GM12878 (cell line): ENCODE measurements around the gene HHAT. TPM values are rescaled to one million over a fixed set of nuclear protein-coding genes. Genes with fewer than 3 reads are reported as not detected.
A peak's percentile ranks its signal among the peaks of the same experiment; 100 is the strongest.

Experiments
- CBFB ChIP-seq: IDR thresholded peaks from 2 replicates; pipeline ENCODE4 v1.6.1; 2016; ENCODE audit warnings: antibody characterized with exemption, low read depth
- CEBPB ChIP-seq, 2 experiments: fragments of 150-350 bp in 1 of 2; IDR thresholded peaks; 2 replicates each; pipeline ENCODE4 v1.6.1; 2012 to 2014; ENCODE audit warnings: low read depth in 2 of 2, low read length in 2 of 2, borderline replicate concordance in 1 of 2, inconsistent platforms in 1 of 2
- CHD2 ChIP-seq: IDR thresholded peaks from 2 replicates; pipeline ENCODE4 v1.6.1; 2011; ENCODE audit warnings: low read depth, low read length, improper control_type of control experiment, borderline replicate concordance
- CREB1 ChIP-seq: IDR thresholded peaks from 2 replicates; pipeline ENCODE4 v1.6.1; 2012; ENCODE audit warnings: low read depth, mild to moderate bottlenecking, inconsistent platforms
- FOXK2 ChIP-seq: fragments of 450-650 bp; IDR thresholded peaks from 2 replicates; pipeline ENCODE4 v1.6.1; 2017; ENCODE audit warnings: mild to moderate bottlenecking, moderate library complexity
- FOXM1 ChIP-seq: IDR thresholded peaks from 2 replicates; pipeline ENCODE4 v1.6.1; 2012; ENCODE audit warnings: low read depth, mild to moderate bottlenecking, inconsistent platforms, low read length, moderate library complexity
- MEF2B ChIP-seq: fragments of 450-650 bp; IDR thresholded peaks from 2 replicates; pipeline ENCODE4 v1.6.1; 2018; ENCODE audit warnings: mild to moderate bottlenecking, moderate library complexity; ENCODE audit not compliant: partially characterized antibody, poor library complexity, severe bottlenecking
- MTA3 ChIP-seq: IDR thresholded peaks from 2 replicates; pipeline ENCODE4 v1.6.1; 2012; ENCODE audit warnings: low read length, inconsistent platforms, borderline replicate concordance
- MYB ChIP-seq: fragments of 150-350 bp; IDR thresholded peaks from 2 replicates; pipeline ENCODE4 v1.6.1; 2014; ENCODE audit warnings: mild to moderate bottlenecking, low read depth, low read length, borderline replicate concordance
- NBN ChIP-seq: fragments of 450-650 bp; IDR thresholded peaks from 2 replicates; pipeline ENCODE4 v1.6.1; 2016
- NFIC ChIP-seq: IDR thresholded peaks from 2 replicates; pipeline ENCODE4 v1.6.1; 2012; ENCODE audit warnings: low read depth, mild to moderate bottlenecking, inconsistent platforms, low read length, moderate library complexity
- NR2F1 ChIP-seq: fragments of 450-650 bp; conservative IDR thresholded peaks from 2 replicates; pipeline ENCODE4 v1.6.1; 2017; ENCODE audit warnings: mild to moderate bottlenecking
- POLR2AphosphoS5 ChIP-seq: IDR thresholded peaks from 2 replicates; pipeline ENCODE4 v1.6.1; 2011; ENCODE audit warnings: mild to moderate bottlenecking, low read length, inconsistent platforms
- RBBP5 ChIP-seq: fragments of 200-600 bp; sonication (generic); conservative IDR thresholded peaks from 2 replicates; pipeline ENCODE4 v1.6.1; 2016
- RFX5 ChIP-seq: IDR thresholded peaks from 2 replicates; pipeline ENCODE4 v1.6.1; 2011; ENCODE audit warnings: low read depth, low read length, improper control_type of control experiment
- SMARCA5 ChIP-seq: fragments of 450-650 bp; IDR thresholded peaks from 2 replicates; pipeline ENCODE4 v1.6.1; 2017; ENCODE audit warnings: mild to moderate bottlenecking
- SP1 ChIP-seq: IDR thresholded peaks from one replicate; pipeline ENCODE4 v1.6.1; 2011; ENCODE audit warnings: low read depth, low read length
- SRF ChIP-seq, 2 experiments: IDR thresholded peaks; 2 replicates each; pipeline ENCODE4 v1.6.1; 2011; ENCODE audit warnings: low read depth in 2 of 2, low read length in 2 of 2, mild to moderate bottlenecking in 1 of 2, moderate library complexity in 1 of 2
- TCF3 ChIP-seq: IDR thresholded peaks from 2 replicates; pipeline ENCODE4 v1.6.1; 2012; ENCODE audit warnings: low read depth, mild to moderate bottlenecking, low read length, borderline replicate concordance; ENCODE audit not compliant: insufficient read depth
- WRNIP1 ChIP-seq: IDR thresholded peaks from 2 replicates; pipeline ENCODE4 v1.6.1; 2011; ENCODE audit warnings: low read depth, low read length, improper control_type of control experiment, borderline replicate concordance
- YY1 ChIP-seq: IDR thresholded peaks from 2 replicates; pipeline ENCODE4 v1.6.1; 2011; ENCODE audit warnings: low read depth, mild to moderate bottlenecking, low read length
- ZBED1 ChIP-seq: IDR thresholded peaks from 2 replicates; pipeline ENCODE4 v1.6.1; 2016; ENCODE audit warnings: borderline replicate concordance
- ZNF207 ChIP-seq: fragments of 450-650 bp; IDR thresholded peaks from 2 replicates; pipeline ENCODE4 v1.6.1; 2014; ENCODE audit warnings: antibody characterized with exemption, mild to moderate bottlenecking, borderline replicate concordance
- ZNF24 ChIP-seq: fragments of 450-650 bp; IDR thresholded peaks from 2 replicates; pipeline ENCODE4 v1.6.1; 2017; ENCODE audit warnings: antibody characterized with exemption, mild to moderate bottlenecking
- ZNF384 ChIP-seq: IDR thresholded peaks from 2 replicates; pipeline ENCODE4 v1.6.1; 2012; ENCODE audit warnings: low read depth, mild to moderate bottlenecking, low read length, improper control_type of control experiment, borderline replicate concordance
- ZZZ3 ChIP-seq: IDR thresholded peaks from 2 replicates; pipeline ENCODE4 v1.6.1; 2011; ENCODE audit warnings: low read depth; ENCODE audit not compliant: control insufficient read depth, insufficient read length
- polyA plus RNA-seq, 11 experiments: library from polyadenylated mRNA; depleted of rRNA in 4 of 11; unstranded in 6 of 11; stranded (reverse) in 5 of 11; fragments of >200 nt; fragmentation: Nextera tagmentation in 4 of 11; fragmentation: Illumina TruSeq in 1 of 11; extraction: Ambion mirVana in 4 of 11; extraction: Trizol in 1 of 11; gene quantifications; 1 replicate in 1 of 11; 2 replicates in 10 of 11; pipeline versions ENCODE4 v1.2.1 to v1.2.3, GENCODE V29; 2011 to 2016; ENCODE audit warnings: inconsistent platforms in 2 of 11, missing spikeins in 2 of 11, low read depth in 1 of 11
- total RNA-seq, 4 experiments: library from RNA; depleted of rRNA in 3 of 4; stranded (reverse); fragments of >200 nt in 3 of 4; fragmentation: Illumina TruSeq in 1 of 4; extraction: Trizol in 1 of 4; gene quantifications; 2 replicates each; pipeline versions ENCODE4 v1.2.1 to v1.2.3, GENCODE V29; 2013 to 2021
- TF ChIP-seq, protein P1 (sequence below): IDR thresholded peaks from 2 replicates; pipeline ENCODE4 v1.6.1; 2011; ENCODE audit warnings: borderline replicate concordance, low read depth, mild to moderate bottlenecking, moderate library complexity, low read length; ENCODE audit not compliant: insufficient read depth, poor library complexity, severe bottlenecking
- TF ChIP-seq, protein P2 (sequence below): fragments of 150-350 bp; IDR thresholded peaks from 2 replicates; pipeline ENCODE4 v1.6.1; 2014; ENCODE audit warnings: mild to moderate bottlenecking, low read depth, low read length
- TF ChIP-seq, protein P3 (sequence below): fragments of 450-650 bp; formaldehyde crosslinking; IDR thresholded peaks from 2 replicates; pipeline ENCODE4 v1.4.0; 2020; ENCODE audit warnings: mild to moderate bottlenecking, moderate library complexity

HHAT gene
- total and polyA plus RNA-seq, 10 of the 15 experiments (the other 5 are each of a cell fraction or from before 2014, with no cell fraction given) = 1.2 to 37.6 (median 2.6) TPM

DNA sequence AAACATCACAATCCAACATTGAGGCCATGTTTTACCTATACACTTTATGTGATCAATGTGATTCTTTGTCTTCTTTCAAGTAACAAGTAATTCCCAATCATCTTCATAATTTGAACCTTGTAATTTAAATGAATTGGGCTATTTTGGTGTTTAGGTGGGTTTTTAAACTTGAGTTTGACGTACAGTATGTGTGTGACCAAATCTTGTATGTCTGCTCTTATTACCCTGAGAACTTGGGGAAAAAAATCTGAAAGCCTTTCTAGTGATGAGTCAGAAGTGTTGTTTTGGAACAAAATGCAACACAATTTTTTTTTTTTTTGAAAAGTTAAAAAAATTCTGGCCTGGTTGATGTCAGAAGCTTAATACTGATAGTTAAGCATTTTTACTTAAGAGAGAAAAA lies 68.5 kb downstream of the HHAT start (continued):
- TF ChIP-seq SP1 (no peak), ZBED1 (no peak), FOXK2 (no peak), ZNF384 (peak; percentile 98), CEBPB (IDR thresholded peaks at IDR 0.05; ENCODE audit: borderline replicate concordance in 1 of 2, low read depth in 2 of 2, low read length in 2 of 2) (no peak), CBFB (no peak), CREB1 (no peak), ZZZ3 (no peak), RFX5 (no peak), ZNF24 (peak; percentile 78), MEF2B (peak; percentile 84), FOXM1 (no peak), NFIC (no peak), MTA3 (no peak), MYB (no peak), RBBP5 (no peak), WRNIP1 (no peak), TCF3 (no peak), SRF (IDR thresholded peaks at IDR 0.05; ENCODE audit: low read depth in 2 of 2, low read length in 2 of 2) (no peak), POLR2AphosphoS5 (no peak), NBN (peak; percentile 18; the same call in 1 of the 2 replicates), ZNF207 (no peak), NR2F1 (no peak; the same call in 1 of the 2 replicates), CHD2 (0 out of 2 replicates have a peak, but pooled peaks have one; percentile 7), YY1 (no peak), SMARCA5 (no peak)
- TF ChIP-seq, protein P1, sequence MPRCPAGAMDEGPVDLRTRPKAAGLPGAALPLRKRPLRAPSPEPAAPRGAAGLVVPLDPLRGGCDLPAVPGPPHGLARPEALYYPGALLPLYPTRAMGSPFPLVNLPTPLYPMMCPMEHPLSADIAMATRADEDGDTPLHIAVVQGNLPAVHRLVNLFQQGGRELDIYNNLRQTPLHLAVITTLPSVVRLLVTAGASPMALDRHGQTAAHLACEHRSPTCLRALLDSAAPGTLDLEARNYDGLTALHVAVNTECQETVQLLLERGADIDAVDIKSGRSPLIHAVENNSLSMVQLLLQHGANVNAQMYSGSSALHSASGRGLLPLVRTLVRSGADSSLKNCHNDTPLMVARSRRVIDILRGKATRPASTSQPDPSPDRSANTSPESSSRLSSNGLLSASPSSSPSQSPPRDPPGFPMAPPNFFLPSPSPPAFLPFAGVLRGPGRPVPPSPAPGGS = no peak
- TF ChIP-seq, protein P2, sequence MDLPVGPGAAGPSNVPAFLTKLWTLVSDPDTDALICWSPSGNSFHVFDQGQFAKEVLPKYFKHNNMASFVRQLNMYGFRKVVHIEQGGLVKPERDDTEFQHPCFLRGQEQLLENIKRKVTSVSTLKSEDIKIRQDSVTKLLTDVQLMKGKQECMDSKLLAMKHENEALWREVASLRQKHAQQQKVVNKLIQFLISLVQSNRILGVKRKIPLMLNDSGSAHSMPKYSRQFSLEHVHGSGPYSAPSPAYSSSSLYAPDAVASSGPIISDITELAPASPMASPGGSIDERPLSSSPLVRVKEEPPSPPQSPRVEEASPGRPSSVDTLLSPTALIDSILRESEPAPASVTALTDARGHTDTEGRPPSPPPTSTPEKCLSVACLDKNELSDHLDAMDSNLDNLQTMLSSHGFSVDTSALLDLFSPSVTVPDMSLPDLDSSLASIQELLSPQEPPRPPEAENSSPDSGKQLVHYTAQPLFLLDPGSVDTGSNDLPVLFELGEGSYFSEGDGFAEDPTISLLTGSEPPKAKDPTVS = no peak
- TF ChIP-seq, protein P3, sequence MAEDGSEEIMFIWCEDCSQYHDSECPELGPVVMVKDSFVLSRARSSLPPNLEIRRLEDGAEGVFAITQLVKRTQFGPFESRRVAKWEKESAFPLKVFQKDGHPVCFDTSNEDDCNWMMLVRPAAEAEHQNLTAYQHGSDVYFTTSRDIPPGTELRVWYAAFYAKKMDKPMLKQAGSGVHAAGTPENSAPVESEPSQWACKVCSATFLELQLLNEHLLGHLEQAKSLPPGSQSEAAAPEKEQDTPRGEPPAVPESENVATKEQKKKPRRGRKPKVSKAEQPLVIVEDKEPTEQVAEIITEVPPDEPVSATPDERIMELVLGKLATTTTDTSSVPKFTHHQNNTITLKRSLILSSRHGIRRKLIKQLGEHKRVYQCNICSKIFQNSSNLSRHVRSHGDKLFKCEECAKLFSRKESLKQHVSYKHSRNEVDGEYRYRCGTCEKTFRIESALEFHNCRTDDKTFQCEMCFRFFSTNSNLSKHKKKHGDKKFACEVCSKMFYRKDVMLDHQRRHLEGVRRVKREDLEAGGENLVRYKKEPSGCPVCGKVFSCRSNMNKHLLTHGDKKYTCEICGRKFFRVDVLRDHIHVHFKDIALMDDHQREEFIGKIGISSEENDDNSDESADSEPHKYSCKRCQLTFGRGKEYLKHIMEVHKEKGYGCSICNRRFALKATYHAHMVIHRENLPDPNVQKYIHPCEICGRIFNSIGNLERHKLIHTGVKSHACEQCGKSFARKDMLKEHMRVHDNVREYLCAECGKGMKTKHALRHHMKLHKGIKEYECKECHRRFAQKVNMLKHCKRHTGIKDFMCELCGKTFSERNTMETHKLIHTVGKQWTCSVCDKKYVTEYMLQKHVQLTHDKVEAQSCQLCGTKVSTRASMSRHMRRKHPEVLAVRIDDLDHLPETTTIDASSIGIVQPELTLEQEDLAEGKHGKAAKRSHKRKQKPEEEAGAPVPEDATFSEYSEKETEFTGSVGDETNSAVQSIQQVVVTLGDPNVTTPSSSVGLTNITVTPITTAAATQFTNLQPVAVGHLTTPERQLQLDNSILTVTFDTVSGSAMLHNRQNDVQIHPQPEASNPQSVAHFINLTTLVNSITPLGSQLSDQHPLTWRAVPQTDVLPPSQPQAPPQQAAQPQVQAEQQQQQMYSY (CRISPR knock-in tag) = no peak
